Glutamatergic neuron (in vitro differentiated cells): Measurements from ENCODE around the gene SELENOV. TPM values are rescaled to one million over a fixed set of nuclear protein-coding genes. Genes with fewer than 3 reads are reported as not detected.
A peak's percentile ranks its signal among the peaks of the same experiment; 100 is the strongest.
"Not testable (repeated sequence)": the region's sequence is repeated elsewhere in the genome, so short reads cannot be mapped to it uniquely, and the experiment has no call there.

Source experiments
- DNase-seq: peaks from one replicate; pipeline ENCODE4 v3.0.0; 2022
- H3K27ac Mint-ChIP-seq: one replicate; pipeline ENCODE4 v1.8.0; 2020; ENCODE audit warnings: mild to moderate bottlenecking, mixed read lengths, inconsistent platforms; ENCODE audit not compliant: unreplicated experiment
- H3K27me3 Mint-ChIP-seq: one replicate; pipeline ENCODE4 v1.8.0; 2020; ENCODE audit warnings: mild to moderate bottlenecking, moderate library complexity, mixed read lengths, inconsistent platforms; ENCODE audit not compliant: unreplicated experiment
- H3K36me3 Mint-ChIP-seq: one replicate; pipeline ENCODE4 v1.8.0; 2020; ENCODE audit warnings: mild to moderate bottlenecking, mixed read lengths, inconsistent platforms; ENCODE audit not compliant: unreplicated experiment
- H3K4me1 Mint-ChIP-seq: one replicate; pipeline ENCODE4 v1.8.0; 2020; ENCODE audit warnings: mild to moderate bottlenecking, low read depth, mixed read lengths, inconsistent platforms; ENCODE audit not compliant: unreplicated experiment
- H3K4me3 Mint-ChIP-seq: one replicate; pipeline ENCODE4 v1.8.0; 2020; ENCODE audit warnings: mild to moderate bottlenecking, mixed read lengths, inconsistent platforms; ENCODE audit not compliant: unreplicated experiment
- H3K9me3 Mint-ChIP-seq: one replicate; pipeline ENCODE4 v1.8.0; 2020; ENCODE audit warnings: mild to moderate bottlenecking, moderate library complexity, mixed read lengths, inconsistent platforms; ENCODE audit not compliant: unreplicated experiment
- total RNA-seq: library from RNA; stranded (reverse); fragmentation: NEBNext Ultra II Directional; extraction: Animal tissue kit (Norgen Biotek cat#: 25700); gene quantifications from one replicate; pipeline ENCODE4 v1.2.1, GENCODE V29; 2021; ENCODE audit not compliant: unreplicated experiment
- TF ChIP-seq, protein P1 (sequence below): fragments of 200-600 bp; sonication (generic); IDR thresholded peaks from one replicate; pipeline ENCODE4 v1.5.0; 2021; ENCODE audit not compliant: partially characterized antibody, unreplicated experiment

Gene SELENOV
- total RNA-seq, 1 donor from 2014 or later = 9.9 TPM

- Mint-ChIP-seq H3K27me3 (peaks cover 2% of the 10 kb centered on the region), H3K9me3 (peaks cover 4% of the 10 kb centered on the region), H3K36me3 (no peaks in the 10 kb centered on the region), H3K4me3 (no peak overlapping the region), H3K4me1 (no peaks in the 10 kb centered on the region), H3K27ac (peak overlapping the region; percentile 38)
- no peak for DNase-seq
- TF ChIP-seq, protein P1, sequence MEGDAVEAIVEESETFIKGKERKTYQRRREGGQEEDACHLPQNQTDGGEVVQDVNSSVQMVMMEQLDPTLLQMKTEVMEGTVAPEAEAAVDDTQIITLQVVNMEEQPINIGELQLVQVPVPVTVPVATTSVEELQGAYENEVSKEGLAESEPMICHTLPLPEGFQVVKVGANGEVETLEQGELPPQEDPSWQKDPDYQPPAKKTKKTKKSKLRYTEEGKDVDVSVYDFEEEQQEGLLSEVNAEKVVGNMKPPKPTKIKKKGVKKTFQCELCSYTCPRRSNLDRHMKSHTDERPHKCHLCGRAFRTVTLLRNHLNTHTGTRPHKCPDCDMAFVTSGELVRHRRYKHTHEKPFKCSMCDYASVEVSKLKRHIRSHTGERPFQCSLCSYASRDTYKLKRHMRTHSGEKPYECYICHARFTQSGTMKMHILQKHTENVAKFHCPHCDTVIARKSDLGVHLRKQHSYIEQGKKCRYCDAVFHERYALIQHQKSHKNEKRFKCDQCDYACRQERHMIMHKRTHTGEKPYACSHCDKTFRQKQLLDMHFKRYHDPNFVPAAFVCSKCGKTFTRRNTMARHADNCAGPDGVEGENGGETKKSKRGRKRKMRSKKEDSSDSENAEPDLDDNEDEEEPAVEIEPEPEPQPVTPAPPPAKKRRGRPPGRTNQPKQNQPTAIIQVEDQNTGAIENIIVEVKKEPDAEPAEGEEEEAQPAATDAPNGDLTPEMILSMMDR = no peak
Measured at GRCh38 chr19:39473443-39473960, 41.4 kb upstream of the SELENOV start.

- peak overlapping the region; percentile 38 for H3K27ac Mint-ChIP-seq
- TF ChIP-seq, protein P1 = peak; percentile 84
- H3K36me3 Mint-ChIP-seq = no peaks in the 10 kb centered on the region
- peaks cover 4% of the 10 kb centered on the region for H3K9me3 Mint-ChIP-seq
- peaks cover 2% of the 10 kb centered on the region for H3K27me3 Mint-ChIP-seq
- H3K4me3 Mint-ChIP-seq = no peak overlapping the region
- no peaks in the 10 kb centered on the region for H3K4me1 Mint-ChIP-seq
- DNase-seq = peak; percentile 90
Measured at GRCh38 chr19:39474139-39474620, 40.8 kb upstream of the SELENOV start.

GRCh38 chr19:39475748-39476147 is 39.2 kb upstream of the SELENOV start:
- H3K36me3 Mint-ChIP-seq = no peaks in the 10 kb centered on the region
- no peak overlapping the region for H3K27ac Mint-ChIP-seq
- TF ChIP-seq, protein P1 = no peak
- no peak for DNase-seq
- H3K27me3 Mint-ChIP-seq = peaks cover 4% of the 10 kb centered on the region
- H3K4me1 Mint-ChIP-seq = peaks cover 11% of the 10 kb centered on the region
- peaks cover 10% of the 10 kb centered on the region for H3K9me3 Mint-ChIP-seq
- H3K4me3 Mint-ChIP-seq = no peak overlapping the region

- DNase-seq = not testable (repeated sequence)
- Mint-ChIP-seq H3K4me1 (peaks cover 33% of the 10 kb centered on the region), H3K4me3 (peak overlapping the region; percentile 89)
Measured at GRCh38 chr19:39479319-39479801, 35.6 kb upstream of the SELENOV start.

GRCh38 chr19:39479916-39480315 is 35.0 kb upstream of the SELENOV start:
- Mint-ChIP-seq H3K4me1 (peaks cover 35% of the 10 kb centered on the region), H3K36me3 (no peaks in the 10 kb centered on the region), H3K27ac (peak overlapping the region; percentile 95), H3K9me3 (peaks cover 23% of the 10 kb centered on the region), H3K27me3 (peaks cover 18% of the 10 kb centered on the region), H3K4me3 (peak overlapping the region; percentile 89)
- TF ChIP-seq, protein P1 = no peak
- DNase-seq = no peak

More at GRCh38 chr19:39479319-39479801, 35.6 kb upstream of the SELENOV start:
- H3K36me3 Mint-ChIP-seq = not testable (repeated sequence)
- peak overlapping the region; percentile 95 for H3K27ac Mint-ChIP-seq
- peaks cover 23% of the 10 kb centered on the region for H3K9me3 Mint-ChIP-seq
- H3K27me3 Mint-ChIP-seq = peaks cover 18% of the 10 kb centered on the region
